GM10248 (cell line): ENCODE results near the gene NOP58.

Experiments used
- CTCF ChIA-PET: fragments of 300-600 bp; sonication (Branson Sonifier 250); formaldehyde crosslinking; extraction: SDS; loops from one replicate; lab custom pipeline; 2021; ENCODE audit warnings: antibody characterized with exemption; lab: Yijun Ruan, JAX
- POLR2A ChIA-PET: fragments of 350-650 bp; sonication (Branson Sonifier 250); formaldehyde crosslinking; extraction: SDS; loops from one replicate; lab custom pipeline; 2020; ENCODE audit warnings: antibody characterized with exemption; lab: Yijun Ruan, JAX
- DNase-seq: peaks from one replicate; pipeline ENCODE4 v3.0.0; 2012; ENCODE audit errors: extremely low spot score
- TF ChIP-seq, protein P1 (sequence below): IDR thresholded peaks from 2 replicates; pipeline ENCODE4 v1.5.1; 2012; ENCODE audit warnings: mild to moderate bottlenecking, low read depth; ENCODE audit errors: extremely low read depth, missing control alignments, control extremely low read depth

Gene NOP58

DNA sequence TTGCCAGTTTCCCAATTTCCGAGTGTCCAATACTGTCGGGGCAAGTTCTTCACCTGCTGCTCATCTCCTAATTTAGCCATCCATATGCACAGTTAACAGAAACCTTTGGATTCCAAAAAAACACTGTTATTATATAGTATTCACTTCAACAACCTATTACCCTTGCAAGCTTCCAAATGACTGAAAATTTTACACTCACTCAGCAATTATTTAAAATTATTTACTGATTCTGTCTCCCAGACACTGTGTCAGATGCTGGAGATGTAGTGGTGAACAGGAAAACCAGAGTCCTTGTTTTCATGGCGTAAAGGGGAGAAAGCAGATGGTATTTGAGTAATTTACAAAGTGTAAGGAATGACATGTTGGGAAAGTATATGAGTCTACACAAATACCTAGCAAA, 56.9 kb downstream of the NOP58 start:
- CTCF ChIA-PET, result no interaction called here

DNA sequence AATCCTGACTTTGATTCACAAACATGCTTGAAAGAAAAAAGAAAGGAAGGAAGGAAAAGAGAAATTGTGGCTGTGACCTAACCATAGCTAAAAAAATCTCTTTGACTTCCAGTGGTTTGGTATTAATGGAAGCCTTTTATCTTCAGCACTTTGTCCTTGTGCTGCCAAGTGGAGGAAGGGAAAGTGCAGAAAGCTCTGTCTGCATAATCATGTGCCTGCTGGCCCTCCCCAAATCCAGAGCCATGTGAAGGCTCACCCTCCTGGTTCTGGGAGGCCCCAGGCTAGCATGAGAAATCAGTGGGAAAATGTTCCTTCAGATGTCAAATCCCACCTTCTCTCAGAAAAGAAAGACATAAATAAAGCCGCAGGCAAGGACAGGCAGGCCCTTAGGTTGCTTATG, 62.3 kb downstream of the NOP58 start:
- ChIA-PET POLR2A (no interaction called here), CTCF (interaction anchor here (1.4 kb wide), 1 partner anchor 10 kb away, joined by 7 read pairs; no protein-coding TSS in a partner anchor)
- no peak for DNase-seq
- TF ChIP-seq, protein P1, sequence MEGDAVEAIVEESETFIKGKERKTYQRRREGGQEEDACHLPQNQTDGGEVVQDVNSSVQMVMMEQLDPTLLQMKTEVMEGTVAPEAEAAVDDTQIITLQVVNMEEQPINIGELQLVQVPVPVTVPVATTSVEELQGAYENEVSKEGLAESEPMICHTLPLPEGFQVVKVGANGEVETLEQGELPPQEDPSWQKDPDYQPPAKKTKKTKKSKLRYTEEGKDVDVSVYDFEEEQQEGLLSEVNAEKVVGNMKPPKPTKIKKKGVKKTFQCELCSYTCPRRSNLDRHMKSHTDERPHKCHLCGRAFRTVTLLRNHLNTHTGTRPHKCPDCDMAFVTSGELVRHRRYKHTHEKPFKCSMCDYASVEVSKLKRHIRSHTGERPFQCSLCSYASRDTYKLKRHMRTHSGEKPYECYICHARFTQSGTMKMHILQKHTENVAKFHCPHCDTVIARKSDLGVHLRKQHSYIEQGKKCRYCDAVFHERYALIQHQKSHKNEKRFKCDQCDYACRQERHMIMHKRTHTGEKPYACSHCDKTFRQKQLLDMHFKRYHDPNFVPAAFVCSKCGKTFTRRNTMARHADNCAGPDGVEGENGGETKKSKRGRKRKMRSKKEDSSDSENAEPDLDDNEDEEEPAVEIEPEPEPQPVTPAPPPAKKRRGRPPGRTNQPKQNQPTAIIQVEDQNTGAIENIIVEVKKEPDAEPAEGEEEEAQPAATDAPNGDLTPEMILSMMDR, result no peak

More for the DNA sequence above, 56.9 kb downstream of the NOP58 start:
- TF ChIP-seq, protein P1, result no peak
- no peak for DNase-seq
- POLR2A ChIA-PET, result no interaction called here

DNA sequence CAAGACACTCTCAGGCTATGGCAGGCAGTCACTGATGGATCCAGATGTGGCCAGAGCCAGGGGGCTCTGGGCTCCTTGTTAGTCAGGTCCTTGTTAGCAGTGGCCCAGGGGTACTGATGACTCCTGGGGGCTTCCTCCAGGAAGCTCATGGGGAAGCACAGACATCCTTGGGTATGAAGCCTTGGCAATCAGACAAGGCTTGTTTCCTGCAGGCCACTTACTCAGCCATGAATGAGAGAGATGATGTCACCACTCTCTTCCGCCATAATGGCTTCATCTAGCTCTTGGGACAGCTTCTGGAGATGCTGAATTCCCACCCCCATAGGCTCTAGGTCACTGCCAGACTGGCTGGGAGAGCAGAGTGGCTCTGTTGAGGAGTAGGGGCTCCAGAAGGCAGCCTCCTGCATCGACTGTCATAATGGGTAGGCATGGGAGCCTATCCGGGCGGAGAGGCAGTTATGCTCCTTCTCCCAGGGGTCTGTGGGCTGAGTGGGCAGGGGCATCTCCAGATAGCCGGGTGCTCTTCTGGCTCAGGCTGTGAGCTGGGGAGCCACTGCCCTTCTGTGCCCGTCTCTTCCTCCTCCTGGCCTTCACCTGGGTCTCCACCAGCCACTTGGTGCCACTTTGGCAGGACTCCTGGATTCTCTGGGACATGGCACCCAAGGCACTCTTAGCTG, 70.4 kb downstream of the NOP58 start:
- ChIA-PET CTCF (interaction anchor here (1.1 to 2.7 kb wide), 3 partner anchors 9 to 27 kb away, joined by 3 to 7 read pairs (median 4); no protein-coding TSS in a partner anchor), POLR2A (no interaction called here)
- TF ChIP-seq, protein P1, result no peak
- DNase-seq, result no peak

DNA sequence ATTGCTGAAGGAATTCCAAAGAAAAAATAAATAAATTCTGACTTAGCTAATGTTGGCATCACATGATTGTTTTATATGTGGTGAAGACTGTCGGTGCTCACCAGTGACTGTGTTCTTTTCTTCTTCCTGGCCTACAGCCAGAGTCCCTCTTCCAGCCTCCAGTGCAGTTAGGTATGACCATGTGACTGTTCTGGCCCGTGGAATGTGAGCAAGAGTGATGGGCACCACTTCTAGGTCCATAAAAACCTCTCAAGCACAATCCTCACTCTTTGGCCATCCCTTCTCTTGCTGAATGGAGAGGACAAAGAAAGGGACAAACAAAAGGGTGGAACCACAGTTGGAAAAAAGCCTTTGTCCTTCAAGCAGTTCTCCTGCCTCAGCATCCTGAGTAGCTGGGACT, 71.6 kb downstream of the NOP58 start:
- POLR2A ChIA-PET, result no interaction called here
- TF ChIP-seq, protein P1, result no peak
- CTCF ChIA-PET, result interaction anchor here (1.5 to 2.7 kb wide), 3 partner anchors 10 to 34 kb away, joined by 4 to 7 read pairs (median 4); no protein-coding TSS in a partner anchor
- DNase-seq, result no peak

DNA sequence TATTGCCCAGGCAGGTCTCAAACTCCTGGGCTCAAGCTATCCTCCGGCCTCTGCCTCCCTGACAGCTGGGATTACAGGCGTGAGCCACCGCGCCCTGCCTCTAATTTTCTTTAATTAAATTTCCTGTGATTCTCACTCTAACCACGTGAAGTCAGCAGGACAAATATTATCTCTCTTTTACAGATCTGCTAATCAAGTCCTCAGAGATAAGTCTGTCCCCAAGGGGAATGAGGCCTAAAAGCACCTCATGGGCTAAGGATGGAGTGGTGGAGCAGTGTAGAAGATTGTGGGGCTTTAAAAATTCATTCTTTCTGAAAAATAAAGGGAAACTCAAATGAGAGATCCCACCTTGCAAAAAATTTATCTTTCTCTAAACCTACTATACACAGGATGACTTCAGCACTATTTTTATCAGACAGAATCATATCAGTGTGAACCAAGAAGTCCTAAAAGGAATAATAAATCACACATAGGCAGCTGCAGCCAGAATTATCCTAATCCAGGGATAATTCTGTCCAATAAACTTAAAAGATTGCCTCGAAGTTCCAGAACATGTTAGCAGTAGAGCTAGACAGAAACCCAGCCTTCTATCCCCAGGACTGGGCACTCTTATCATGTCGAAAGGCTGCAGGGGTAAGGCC, 72.3 kb downstream of the NOP58 start:
- ChIA-PET CTCF (interaction anchor here (1.5 to 2.7 kb wide), 2 partner anchors 11 to 34 kb away, joined by 4 to 7 read pairs; no protein-coding TSS in a partner anchor), POLR2A (no interaction called here)
- TF ChIP-seq, protein P1, result no peak

DNA sequence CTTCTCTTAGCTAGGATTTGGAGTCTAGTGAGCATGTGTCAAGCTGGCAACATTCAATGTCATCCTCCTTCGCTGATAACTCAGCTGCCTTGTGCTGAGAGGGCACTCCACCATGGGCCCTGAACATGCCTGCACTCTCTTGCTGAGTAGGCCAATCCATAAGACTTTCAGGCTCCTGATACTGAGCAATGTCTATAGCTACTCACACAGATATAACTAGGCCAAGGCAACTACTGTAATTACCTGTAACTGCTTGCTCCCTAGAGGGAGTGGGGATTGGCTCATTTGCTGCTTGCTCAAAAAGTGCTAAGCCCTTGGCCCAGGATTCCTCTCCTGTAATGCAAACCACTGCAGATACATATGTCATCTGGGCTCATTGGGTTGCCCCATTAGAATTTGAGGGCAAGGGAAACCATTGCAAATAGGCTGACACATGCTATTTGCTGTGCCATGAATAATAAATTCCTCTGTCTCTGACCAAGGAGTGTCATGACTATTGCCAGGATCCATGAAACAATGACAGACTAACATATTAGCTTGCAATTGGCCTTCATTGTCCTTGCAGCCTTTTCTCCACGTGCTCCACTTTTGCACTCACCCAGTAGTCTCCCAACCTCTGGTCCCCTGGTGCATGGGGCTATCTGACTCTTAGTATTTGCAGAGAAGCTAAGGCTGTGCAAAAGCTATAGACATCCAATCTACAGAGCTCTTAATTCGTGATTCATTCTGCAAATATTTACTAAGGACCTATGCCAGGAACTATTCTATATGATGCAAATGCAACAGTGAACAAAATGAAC, 73.7 kb downstream of the NOP58 start:
- no peak for DNase-seq
- POLR2A ChIA-PET, result no interaction called here
- TF ChIP-seq, protein P1, result no peak
- CTCF ChIA-PET, result interaction anchor here (1.5 kb wide), 1 partner anchor 27 kb away, joined by 3 read pairs; no protein-coding TSS in a partner anchor

More for the DNA sequence above, 72.3 kb downstream of the NOP58 start:
- DNase-seq, result no peak
